Thyroid gland (tissue), 4 donors: ENCODE measurements around the gene MEAF6. TPM values are rescaled to one million over a fixed set of nuclear protein-coding genes. Genes with fewer than 3 reads are reported as not detected.
A peak's percentile ranks its signal among the peaks of the same experiment; 100 is the strongest.

Experiments used
- DNase-seq, 2 donors: peaks; one replicate each; pipeline ENCODE4 v3.0.0-alpha.2; 2019
- H3K27ac ChIP-seq, 3 donors: fragments of 200-600 bp; sonication (generic); 1 replicate in 2 of 3; 2 replicates in 1 of 3; pipeline ENCODE4 v1.5.1; 2016 to 2019; ENCODE audit warnings: mild to moderate bottlenecking in 1 of 3, moderate library complexity in 1 of 3
- H3K27me3 ChIP-seq: fragments of 200-600 bp; sonication (generic); one replicate; pipeline ENCODE4 v1.5.1; 2019
- H3K36me3 ChIP-seq, 2 donors: fragments of 200-600 bp; sonication (generic); one replicate each; pipeline ENCODE4 v1.5.1; 2016 to 2019
- H3K4me1 ChIP-seq, 2 donors: fragments of 200-600 bp; sonication (generic); one replicate each; pipeline ENCODE4 v1.5.1; 2017 to 2019
- H3K4me3 ChIP-seq, 3 donors: fragments of 200-600 bp; sonication (generic); replicated peaks in 1 of 3; 1 replicate in 2 of 3; 2 replicates in 1 of 3; pipeline ENCODE4 v1.5.1; 2016; ENCODE audit warnings: mild to moderate bottlenecking in 1 of 3
- H3K9me3 ChIP-seq: fragments of 200-600 bp; sonication (generic); one replicate; pipeline ENCODE4 v1.5.1; 2017
- POLR2A ChIP-seq, 2 donors: fragments of 450-650 bp; IDR thresholded peaks; one replicate each; pipeline ENCODE4 v1.6.1; 2017; ENCODE audit warnings: antibody characterized with exemption in 2 of 2, mild to moderate bottlenecking in 2 of 2, moderate library complexity in 1 of 2
- WGBS, 2 donors: methylation state at CpG; one replicate each; pipeline ENCODE4 v1.1.5; 2017; 5-methylcytosine and 5-hydroxymethylcytosine counted together
- intact Hi-C: fragments of 100-400 bp; cut with DNase I; formaldehyde crosslinking; loops from one replicate; pipeline ENCODE4 v1.15.1; 2023
- total RNA-seq, 4 donors: library from RNA; depleted of rRNA; stranded (reverse); fragments of >200 nt; gene quantifications; one replicate each; pipeline ENCODE4 v1.2.3, GENCODE V29; 2016
- TF ChIP-seq, protein P1 (sequence below), 6 experiments: fragments of 200-600 bp in 3 of 6; fragments of 450-650 bp in 3 of 6; sonication (generic) in 3 of 6; IDR thresholded peaks; one replicate each; pipeline ENCODE4 v1.5.1; 2016 to 2019; ENCODE audit warnings: antibody characterized with exemption in 6 of 6, mild to moderate bottlenecking in 2 of 6, inconsistent platforms in 1 of 6, moderate library complexity in 1 of 6

MEAF6 gene
- total RNA-seq, 4 donors from 2014 or later: 78.9 to 109 (median 92.7) TPM

GRCh38 chr1:37553927-37554808, 39.6 kb upstream of the MEAF6 start, which contains the start of gene SNIP1:
Gene SNIP1 (minus strand): TSS chr1:37554293. CDS start chr1:37554229, 64 bp downstream.
- Histone ChIP-seq H3K27ac (peak within 1 kb of the TSS; percentile 39 to 79 (median 69)), H3K27me3 (no peaks in the 10 kb centered on the region), H3K9me3 (no peaks in the 10 kb centered on the region), H3K36me3 (peaks cover 0 to 17% of the 10 kb centered on the region in 2 donors), H3K4me3 (peak within 1 kb of the TSS; percentile 97), H3K4me1 (peaks cover 21 to 28% of the 10 kb centered on the region in 2 donors)
- 13 to 21% methylated on average over 34 to 54 of the region's 54 CpGs for WGBS, 2 donors
- intact Hi-C loops: loop anchor here (10.0 kb wide), 1 partner anchor 141 kb away; the partner anchor contains the start of gene CDCA8
- peak; percentile 92 to 94 for DNase-seq
- TF ChIP-seq POLR2A (IDR thresholded peaks at IDR 0.05): peak in 1 of 2 donors; percentile 66
- TF ChIP-seq, protein P1, sequence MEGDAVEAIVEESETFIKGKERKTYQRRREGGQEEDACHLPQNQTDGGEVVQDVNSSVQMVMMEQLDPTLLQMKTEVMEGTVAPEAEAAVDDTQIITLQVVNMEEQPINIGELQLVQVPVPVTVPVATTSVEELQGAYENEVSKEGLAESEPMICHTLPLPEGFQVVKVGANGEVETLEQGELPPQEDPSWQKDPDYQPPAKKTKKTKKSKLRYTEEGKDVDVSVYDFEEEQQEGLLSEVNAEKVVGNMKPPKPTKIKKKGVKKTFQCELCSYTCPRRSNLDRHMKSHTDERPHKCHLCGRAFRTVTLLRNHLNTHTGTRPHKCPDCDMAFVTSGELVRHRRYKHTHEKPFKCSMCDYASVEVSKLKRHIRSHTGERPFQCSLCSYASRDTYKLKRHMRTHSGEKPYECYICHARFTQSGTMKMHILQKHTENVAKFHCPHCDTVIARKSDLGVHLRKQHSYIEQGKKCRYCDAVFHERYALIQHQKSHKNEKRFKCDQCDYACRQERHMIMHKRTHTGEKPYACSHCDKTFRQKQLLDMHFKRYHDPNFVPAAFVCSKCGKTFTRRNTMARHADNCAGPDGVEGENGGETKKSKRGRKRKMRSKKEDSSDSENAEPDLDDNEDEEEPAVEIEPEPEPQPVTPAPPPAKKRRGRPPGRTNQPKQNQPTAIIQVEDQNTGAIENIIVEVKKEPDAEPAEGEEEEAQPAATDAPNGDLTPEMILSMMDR (IDR thresholded peaks at IDR 0.05): no peak

- Histone ChIP-seq H3K4me1 (peaks cover 21 to 28% of the 10 kb centered on the region in 2 donors), H3K27me3 (no peaks in the 10 kb centered on the region), H3K9me3 (no peaks in the 10 kb centered on the region), H3K27ac (peak overlapping the region in 2 of 3 donors; percentile 69 to 79), H3K4me3 (peak overlapping the region; percentile 97), H3K36me3 (peaks cover 0 to 20% of the 10 kb centered on the region in 2 donors)
- intact Hi-C loops: loop anchor here (10.0 kb wide), 1 partner anchor 141 kb away; the partner anchor contains the start of gene CDCA8
- no peak for TF ChIP-seq POLR2A (IDR thresholded peaks at IDR 0.05)
- TF ChIP-seq, protein P1 (IDR thresholded peaks at IDR 0.05): no peak
- DNase-seq: no peak
- WGBS, 2 donors: 3 to 7% methylated on average over 11 of the region's 11 CpGs
Measured at GRCh38 chr1:37553598-37553926, 39.0 kb upstream of the MEAF6 start.

DNA sequence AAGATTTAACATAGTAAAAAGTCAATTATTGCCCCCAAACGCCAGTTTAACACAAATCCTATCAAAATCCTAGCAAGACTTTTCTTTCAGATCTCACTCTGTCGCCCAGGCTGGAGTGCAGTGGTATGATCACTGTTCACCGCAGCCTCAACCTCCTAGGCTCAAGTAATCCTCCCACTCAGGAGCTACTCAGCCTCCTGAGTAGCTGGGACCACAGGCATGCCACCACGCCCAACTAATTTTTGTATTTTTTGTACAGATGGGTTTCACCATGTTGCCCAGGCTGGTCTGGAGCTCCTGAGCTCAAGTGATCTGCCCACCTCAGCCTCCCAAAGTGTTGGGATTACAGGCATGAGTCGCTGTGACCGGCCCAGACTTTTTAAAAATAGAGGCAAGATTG, 34.8 kb upstream of the MEAF6 start:
- intact Hi-C loops: no loop called here
- 93 to 94% methylated on average over 6 of the region's 6 CpGs for WGBS, 2 donors

DNA sequence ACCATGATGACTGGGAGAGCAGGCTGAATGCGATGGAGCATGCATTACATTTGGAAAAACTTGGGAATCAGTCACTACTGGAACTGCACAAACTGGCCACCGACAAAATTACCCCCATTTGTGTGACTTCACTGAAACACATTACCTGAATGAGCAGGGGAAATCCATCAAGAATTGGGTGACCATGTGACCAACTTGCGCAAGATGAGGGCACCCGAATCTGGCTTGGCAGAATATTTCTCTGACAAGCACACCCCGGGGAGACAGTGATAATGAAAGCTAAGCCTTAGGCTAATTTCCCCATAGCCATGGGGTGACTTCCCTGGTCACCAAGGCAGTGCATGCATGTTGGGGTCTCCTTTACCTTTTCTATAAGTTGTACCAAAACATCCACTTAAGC, 30.5 kb upstream of the MEAF6 start:
- TF ChIP-seq, protein P1 (IDR thresholded peaks at IDR 0.05): no peak
- no peak for TF ChIP-seq POLR2A (IDR thresholded peaks at IDR 0.05)
- WGBS, 2 donors: 72 to 80% methylated on average over 5 of the region's 5 CpGs
- no peak for DNase-seq
- Histone ChIP-seq H3K36me3 (peaks cover 11 to 50% of the 10 kb centered on the region in 2 donors), H3K9me3 (no peaks in the 10 kb centered on the region), H3K27me3 (no peaks in the 10 kb centered on the region), H3K4me3 (no peak overlapping the region), H3K4me1 (peaks cover 0 to 8% of the 10 kb centered on the region in 2 donors), H3K27ac (no peak overlapping the region)
- intact Hi-C loops: no loop called here

More for the DNA sequence above, 34.8 kb upstream of the MEAF6 start:
- Histone ChIP-seq H3K27ac (no peak overlapping the region), H3K4me3 (no peak overlapping the region), H3K27me3 (no peaks in the 10 kb centered on the region), H3K9me3 (no peaks in the 10 kb centered on the region), H3K36me3 (peaks cover 4 to 55% of the 10 kb centered on the region in 2 donors), H3K4me1 (peaks cover 11 to 12% of the 10 kb centered on the region in 2 donors)
- TF ChIP-seq, protein P1 (IDR thresholded peaks at IDR 0.05): no peak
- TF ChIP-seq POLR2A (IDR thresholded peaks at IDR 0.05): no peak
- no peak for DNase-seq

GRCh38 chr1:37544530-37544929, 30.0 kb upstream of the MEAF6 start:
- H3K4me1 ChIP-seq: peaks cover 0 to 8% of the 10 kb centered on the region in 2 donors
- no peaks in the 10 kb centered on the region for H3K9me3 ChIP-seq
- no peak overlapping the region for H3K27ac ChIP-seq
- peaks cover 16 to 52% of the 10 kb centered on the region in 2 donors for H3K36me3 ChIP-seq
- DNase-seq: no peak
- no peak for TF ChIP-seq POLR2A (IDR thresholded peaks at IDR 0.05)
- TF ChIP-seq, protein P1 (IDR thresholded peaks at IDR 0.05): no peak
- WGBS, 2 donors: 96 to 97% methylated on average over 21 of the region's 21 CpGs
- no peak overlapping the region for H3K4me3 ChIP-seq
- intact Hi-C loops: no loop called here
- no peaks in the 10 kb centered on the region for H3K27me3 ChIP-seq
